SU-DHL-6 (cell line): ENCODE data around the gene CAPN3.

ENCODE experiments used
- H2AFZ ChIP-seq: fragments of 200-600 bp; sonication (generic); 2 replicates; pipeline ENCODE4 v1.6.1; 2014; ENCODE audit warnings: low read depth, mild to moderate bottlenecking, moderate library complexity, mixed read lengths, antibody characterized with exemption, low read length; ENCODE audit not compliant: severe bottlenecking
- H3F3A ChIP-seq: fragments of 200-600 bp; shearing (Covaris generic); 2 replicates; pipeline ENCODE4 v1.6.0; 2016; ENCODE audit warnings: antibody characterized with exemption, mild to moderate bottlenecking; ENCODE audit not compliant: insufficient read depth
- H3K27ac ChIP-seq: fragments of 200-600 bp; sonication (generic); 2 replicates; pipeline ENCODE4 v1.5.1; 2016; ENCODE audit warnings: low read depth, mild to moderate bottlenecking, low read length, moderate library complexity, mixed read lengths
- H3K27me3 ChIP-seq: fragments of 200-600 bp; sonication (generic), shearing (Covaris generic); 2 replicates; pipeline ENCODE4 v1.6.0; 2014; ENCODE audit warnings: mild to moderate bottlenecking, low read length
- H3K36me3 ChIP-seq: fragments of 200-600 bp; sonication (generic); 2 replicates; pipeline ENCODE4 v1.6.1; 2014; ENCODE audit warnings: mild to moderate bottlenecking, low read length, mixed read lengths
- H3K4me2 ChIP-seq: fragments of 300-600, 200-600 bp; shearing (Covaris generic), sonication (generic); 2 replicates; pipeline ENCODE4 v1.6.0; 2014; ENCODE audit warnings: low read length, low read depth, mild to moderate bottlenecking; ENCODE audit not compliant: poor library complexity, severe bottlenecking
- H3K4me3 ChIP-seq: fragments of 200-600 bp; sonication (generic); 2 replicates; pipeline ENCODE4 v1.5.1; 2014; ENCODE audit warnings: antibody characterized with exemption, low read length, mild to moderate bottlenecking, mixed read lengths; ENCODE audit not compliant: insufficient read depth, poor library complexity, severe bottlenecking
- H3K79me2 ChIP-seq: fragments of 200-600 bp; sonication (generic); 2 replicates; pipeline ENCODE4 v1.6.1; 2014; ENCODE audit warnings: mild to moderate bottlenecking, low read length, moderate library complexity; ENCODE audit not compliant: insufficient read depth
- H3K9ac ChIP-seq: fragments of 200-600 bp; sonication (generic); 2 replicates; pipeline ENCODE4 v1.7.0; 2014; ENCODE audit warnings: mild to moderate bottlenecking, low read length
- H3K9me2 ChIP-seq: fragments of 200-600 bp; sonication (generic); replicated peaks from 2 replicates; pipeline ENCODE4 v1.6.1; 2014; ENCODE audit warnings: low read length; ENCODE audit not compliant: insufficient read depth
- H3K9me3 ChIP-seq: fragments of 200-600 bp; sonication (generic); 2 replicates; pipeline ENCODE4 v1.6.1; 2014; ENCODE audit warnings: low read length, mixed read lengths; ENCODE audit not compliant: insufficient read depth
- H4K20me1 ChIP-seq: fragments of 200-600 bp; sonication (generic); 2 replicates; pipeline ENCODE4 v1.6.1; 2014; ENCODE audit warnings: low read depth, mild to moderate bottlenecking, antibody characterized with exemption, low read length, moderate library complexity, mixed read lengths
- CTCF ChIP-seq: fragments of 200-600 bp; sonication (generic); IDR thresholded peaks from one replicate; pipeline ENCODE4 v1.5.1; 2017; ENCODE audit warnings: antibody characterized with exemption, mild to moderate bottlenecking, low read length, moderate library complexity; ENCODE audit not compliant: insufficient read depth, poor library complexity, severe bottlenecking
- EZH2phosphoT487 ChIP-seq: fragments of 200-600 bp; sonication (generic), shearing (Covaris generic); conservative IDR thresholded peaks from 2 replicates; pipeline ENCODE4 v1.6.1; 2018; ENCODE audit warnings: mild to moderate bottlenecking, antibody characterized with exemption, low read length, moderate library complexity, mixed read lengths

CAPN3 gene

GRCh38 chr15:42358141-42358540, 1.2 kb upstream of the CAPN3 start:
- no peak overlapping the region for H3K27ac ChIP-seq
- no peaks in the 10 kb centered on the region for H3K9me3 ChIP-seq
- H3K4me2 ChIP-seq: no peak overlapping the region
- H3K36me3 ChIP-seq: no peaks in the 10 kb centered on the region
- H3K4me3 ChIP-seq: no peak overlapping the region
- no peak for TF ChIP-seq CTCF
- TF ChIP-seq EZH2phosphoT487: no peak
- H4K20me1 ChIP-seq: no peaks in the 10 kb centered on the region
- H3F3A ChIP-seq: no peaks in the 10 kb centered on the region
- H3K27me3 ChIP-seq: no peaks in the 10 kb centered on the region
- no peaks in the 10 kb centered on the region for H3K9me2 ChIP-seq
- no peak overlapping the region for H2AFZ ChIP-seq
- no peaks in the 10 kb centered on the region for H3K79me2 ChIP-seq
- no peak overlapping the region for H3K9ac ChIP-seq

- Histone ChIP-seq H3F3A (no peaks in the 10 kb centered on the region), H4K20me1 (no peaks in the 10 kb centered on the region), H3K4me2 (no peak overlapping the region), H3K27ac (no peak overlapping the region), H2AFZ (no peak overlapping the region), H3K9me2 (no peaks in the 10 kb centered on the region), H3K9ac (no peak overlapping the region), H3K36me3 (no peaks in the 10 kb centered on the region), H3K4me3 (no peak overlapping the region), H3K79me2 (no peaks in the 10 kb centered on the region), H3K27me3 (no peaks in the 10 kb centered on the region), H3K9me3 (no peaks in the 10 kb centered on the region)
- TF ChIP-seq CTCF (no peak), EZH2phosphoT487 (no peak)
These were observed 684 bp downstream of the CAPN3 start for GRCh38 chr15:42359985-42360384.

DNA sequence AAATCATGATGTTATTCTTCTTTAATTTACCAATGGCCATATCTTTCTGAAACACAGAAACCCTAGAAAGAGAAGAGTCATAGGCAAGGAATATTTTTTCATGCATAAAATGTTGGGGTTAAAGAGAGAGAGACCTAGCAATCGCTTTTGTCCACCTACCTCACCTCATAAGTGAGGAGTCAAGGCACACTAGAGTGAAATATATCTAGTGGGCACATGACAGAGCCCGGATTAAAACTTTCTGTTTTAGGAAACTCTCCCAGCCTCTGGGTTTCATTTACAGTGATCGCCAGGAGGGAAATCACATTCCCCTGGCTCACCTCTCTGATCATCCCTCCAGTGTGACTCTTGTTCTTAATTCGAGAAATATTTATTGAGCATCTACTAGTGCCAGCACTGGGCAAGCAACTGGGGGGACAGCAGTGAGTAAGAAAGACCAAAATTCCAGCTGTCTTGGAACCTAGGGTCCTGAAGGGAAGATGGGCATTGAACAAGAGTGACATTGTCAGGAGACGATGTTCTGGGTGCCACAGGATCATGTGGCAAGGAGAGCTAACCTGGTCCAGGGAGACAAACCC, 1.3 kb downstream of the CAPN3 start:
- no peak overlapping the region for H3K4me2 ChIP-seq
- H3F3A ChIP-seq: no peaks in the 10 kb centered on the region
- H3K79me2 ChIP-seq: no peaks in the 10 kb centered on the region
- no peak overlapping the region for H3K4me3 ChIP-seq
- H4K20me1 ChIP-seq: no peaks in the 10 kb centered on the region
- no peak overlapping the region for H3K27ac ChIP-seq
- no peaks in the 10 kb centered on the region for H3K27me3 ChIP-seq
- no peak overlapping the region for H2AFZ ChIP-seq
- TF ChIP-seq CTCF (no peak), EZH2phosphoT487 (no peak)
- H3K9ac ChIP-seq: no peak overlapping the region
- H3K9me2 ChIP-seq: no peaks in the 10 kb centered on the region
- no peaks in the 10 kb centered on the region for H3K36me3 ChIP-seq
- H3K9me3 ChIP-seq: no peaks in the 10 kb centered on the region
